PC-9 (cell line): ENCODE data around the gene SPACA5. TPM values are rescaled to one million over a fixed set of nuclear protein-coding genes. Genes with fewer than 3 reads are reported as not detected.
"Not testable (repeated sequence)": the region's sequence is repeated elsewhere in the genome, so short reads cannot be mapped to it uniquely, and the experiment has no call there.

Source experiments
- BruUV-seq: library from RNA; stranded (reverse); fragments of 400-500 nt; replicated peaks from 2 replicates; lab custom pipeline; 2021; lab: Mats Ljungman, UMichigan
- CTCF ChIA-PET: fragments of 300-600 bp; sonication (Branson Sonifier 250); formaldehyde crosslinking; loops from one replicate; lab custom pipeline; 2022; ENCODE audit warnings: antibody characterized with exemption; lab: Charles Lee
- POLR2A ChIA-PET: fragments of 300-600 bp; sonication (Branson Sonifier 250); formaldehyde crosslinking; loops from one replicate; lab custom pipeline; 2022; ENCODE audit warnings: antibody characterized with exemption; ENCODE audit not compliant: unreplicated experiment; lab: Charles Lee
- DNase-seq, 2 experiments: peaks; one replicate each; pipeline versions ENCODE4 v3.0.0 to v3.0.0-alpha.2; 2015 to 2022; ENCODE audit warnings: mixed read lengths in 1 of 2
- H2AFZ ChIP-seq: fragments of 200-600 bp; sonication (generic); 2 replicates; pipeline ENCODE4 v1.8.1; 2017; ENCODE audit warnings: antibody characterized with exemption
- H3F3A ChIP-seq: fragments of 200-600 bp; sonication (generic); 2 replicates; pipeline ENCODE4 v1.8.1; 2017; ENCODE audit warnings: antibody characterized with exemption, mild to moderate bottlenecking, low read depth; ENCODE audit not compliant: insufficient read depth
- H3K27ac ChIP-seq: fragments of 200-600 bp; sonication (generic); 2 replicates; pipeline ENCODE4 v1.6.1; 2016; ENCODE audit warnings: mixed run types
- H3K27me3 ChIP-seq: fragments of 200-600 bp; sonication (generic); 2 replicates; pipeline ENCODE4 v1.6.1; 2016; ENCODE audit warnings: low read depth, mixed run types; ENCODE audit not compliant: insufficient read depth
- H3K36me3 ChIP-seq: fragments of 200-600 bp; sonication (generic); 2 replicates; pipeline ENCODE4 v1.6.1; 2016; ENCODE audit warnings: low read depth, mixed run types
- H3K4me1 ChIP-seq: fragments of 200-600 bp; sonication (generic); replicated peaks from 2 replicates; pipeline ENCODE4 v1.6.1; 2016; ENCODE audit warnings: mixed run types; ENCODE audit not compliant: insufficient read depth
- H3K4me2 ChIP-seq: fragments of 200-600 bp; sonication (generic); 2 replicates; pipeline ENCODE4 v1.6.1; 2017; ENCODE audit warnings: mixed run types
- H3K4me3 ChIP-seq: fragments of 200-600 bp; sonication (generic); 2 replicates; pipeline ENCODE4 v1.6.1; 2016; ENCODE audit warnings: mixed run types
- H3K79me2 ChIP-seq: fragments of 200-600 bp; sonication (generic); 2 replicates; pipeline ENCODE4 v1.6.1; 2017; ENCODE audit warnings: low read depth, mixed run types
- H3K9me2 ChIP-seq: fragments of 200-600 bp; sonication (generic); 2 replicates; pipeline ENCODE4 v1.8.1; 2017; ENCODE audit warnings: mild to moderate bottlenecking; ENCODE audit not compliant: insufficient read depth
- H3K9me3 ChIP-seq: fragments of 200-600 bp; sonication (generic); 2 replicates; pipeline ENCODE4 v1.8.1; 2016; ENCODE audit warnings: low read depth; ENCODE audit not compliant: insufficient read depth
- H4K20me1 ChIP-seq: fragments of 200-600 bp; sonication (generic); 2 replicates; pipeline ENCODE4 v1.8.1; 2017; ENCODE audit not compliant: insufficient read depth
- CTCF ChIP-seq: fragments of 200-600 bp; sonication (generic); conservative IDR thresholded peaks from 2 replicates; pipeline ENCODE4 v1.6.1; 2017; ENCODE audit warnings: mixed run types, antibody characterized with exemption, mild to moderate bottlenecking, moderate library complexity
- EZH2 ChIP-seq: fragments of 200-600 bp; sonication (generic); IDR thresholded peaks from 2 replicates; pipeline ENCODE4 v1.8.0; 2017; ENCODE audit warnings: antibody characterized with exemption, low read depth
- intact Hi-C: fragments of 100-400 bp; cut with micrococcal nuclease; formaldehyde crosslinking; loops from one replicate; pipeline ENCODE4 v1.10.0; 2022; ENCODE audit not compliant: unreplicated experiment
- total RNA-seq: library from RNA; stranded (reverse); gene quantifications from 2 replicates; pipeline ENCODE4 v1.2.3, GENCODE V29; 2021

Gene SPACA5
- total RNA-seq, 1 experiment from 2014 or later: not detected

DNA sequence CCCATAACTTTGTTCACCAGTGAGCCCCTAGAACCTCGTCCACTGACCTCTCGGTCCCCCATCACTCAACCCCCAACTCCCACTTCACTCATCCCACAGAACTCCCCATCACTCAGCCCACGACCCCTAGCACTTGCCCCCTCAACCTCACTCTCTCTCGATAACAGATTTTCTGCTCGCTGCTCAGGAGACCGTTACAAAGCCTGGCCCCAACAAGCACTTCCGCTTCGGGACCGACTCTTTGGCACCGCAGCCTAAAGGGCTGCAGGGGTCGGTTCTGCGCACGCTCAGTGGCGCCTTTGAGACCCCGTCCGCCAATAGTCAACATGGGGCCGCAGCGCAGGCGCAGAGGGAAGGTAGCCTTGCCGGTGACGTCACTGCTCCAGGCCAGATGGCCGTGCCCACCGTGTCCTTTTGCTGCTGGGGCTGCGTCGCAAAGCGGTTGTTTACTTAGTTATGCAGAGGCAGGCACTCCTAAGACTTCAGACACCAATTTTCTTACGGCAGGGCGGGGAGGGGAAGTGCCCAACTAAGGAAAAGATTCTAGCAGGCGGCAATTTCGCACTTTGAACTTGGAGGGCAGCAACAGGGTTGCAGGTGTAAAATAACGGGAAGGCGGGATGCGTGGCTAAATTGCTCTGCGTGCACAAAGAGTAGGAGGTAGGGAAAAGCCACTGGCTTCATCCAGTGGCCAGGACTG is 2.9 kb upstream of the SPACA5 start, which contains the start of gene ZNF182:
Gene ZNF182 (minus strand): TSS at position 232 of the 700 bp plus-strand sequence. CDS start 1,380 bp downstream, outside the sequence.
- H3K4me3 ChIP-seq: peak within 1 kb of the TSS; percentile 58
- TF ChIP-seq EZH2 (no peak), CTCF (no peak)
- BruUV-seq: no TSS peak
- ChIA-PET POLR2A (no interaction called here), CTCF (no interaction called here)
- H3K27ac ChIP-seq: no peak within 1 kb of the TSS
- no peaks in the 10 kb centered on the region for H3K9me2 ChIP-seq
- intact Hi-C loops: no loop called here
- peak within 1 kb of the TSS; percentile 75 for H2AFZ ChIP-seq
- no peaks in the 10 kb centered on the region for H4K20me1 ChIP-seq
- H3K4me1 ChIP-seq: no peaks in the 10 kb centered on the region
- H3K36me3 ChIP-seq: no peaks in the 10 kb centered on the region
- peak; percentile 62 to 75 for DNase-seq
- H3K4me2 ChIP-seq: peak within 1 kb of the TSS; percentile 55
- H3K27me3 ChIP-seq: no peaks in the 10 kb centered on the region
- no peaks in the 10 kb centered on the region for H3K79me2 ChIP-seq
- H3F3A ChIP-seq: no peaks in the 10 kb centered on the region
- no peaks in the 10 kb centered on the region for H3K9me3 ChIP-seq

- intact Hi-C loops, H3K27ac ChIP-seq, H3F3A ChIP-seq, H3K9me3 ChIP-seq, H3K4me2 ChIP-seq, BruUV-seq, H3K4me1 ChIP-seq, H2AFZ ChIP-seq, H3K9me2 ChIP-seq, H3K4me3 ChIP-seq, CTCF ChIA-PET, DNase-seq, H3K36me3 ChIP-seq, H3K27me3 ChIP-seq, H3K79me2 ChIP-seq, POLR2A ChIA-PET, H4K20me1 ChIP-seq: not testable (repeated sequence)
These were observed 2.7 kb downstream of the SPACA5 start for GRCh38 chrX:48009445-48009960.

DNA sequence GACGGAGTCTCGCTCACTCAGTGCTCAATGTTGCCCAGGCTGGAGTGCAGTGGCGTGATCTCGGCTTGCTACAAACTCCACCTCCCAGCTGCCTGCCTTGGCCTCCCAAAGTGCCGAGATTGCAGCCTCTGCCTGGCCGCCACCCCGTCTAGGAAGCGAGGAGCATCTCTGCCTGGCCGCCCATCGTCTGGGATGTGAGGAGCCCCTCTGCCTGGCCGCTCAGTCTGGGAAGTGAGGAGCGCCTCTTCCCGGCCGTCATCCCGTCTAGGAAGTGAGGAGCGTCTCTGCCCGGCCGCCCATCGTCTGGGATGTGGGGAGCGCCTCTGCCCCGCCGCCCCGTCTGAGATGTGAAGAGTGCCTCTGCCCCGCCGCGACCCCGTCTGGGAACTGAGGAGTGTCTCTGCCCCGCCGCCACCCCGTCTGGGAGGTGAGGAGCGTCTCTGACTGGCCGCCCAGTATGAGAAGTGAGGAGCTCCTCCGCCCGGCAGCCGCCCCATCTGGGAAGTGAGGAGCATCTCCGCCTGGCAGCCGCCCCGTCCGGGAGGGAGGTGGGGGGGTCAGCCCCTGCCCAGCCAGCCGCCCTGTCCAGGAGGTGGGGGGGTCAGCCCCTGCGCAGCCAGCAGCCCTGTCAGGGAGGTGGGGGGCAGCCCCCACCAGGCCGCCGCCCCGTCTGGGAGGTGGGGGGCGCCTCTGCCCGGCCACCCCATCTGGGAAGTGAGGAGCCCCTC is 10.0 kb downstream of the SPACA5 start:
- BruUV-seq, H2AFZ ChIP-seq, H3K79me2 ChIP-seq, H3K9me2 ChIP-seq, H3K4me3 ChIP-seq, H3K4me2 ChIP-seq, CTCF ChIA-PET, H3K4me1 ChIP-seq, intact Hi-C loops, H3K9me3 ChIP-seq, H4K20me1 ChIP-seq, H3K27me3 ChIP-seq, H3K27ac ChIP-seq, POLR2A ChIA-PET, DNase-seq, H3K36me3 ChIP-seq, H3F3A ChIP-seq: not testable (repeated sequence)

DNA sequence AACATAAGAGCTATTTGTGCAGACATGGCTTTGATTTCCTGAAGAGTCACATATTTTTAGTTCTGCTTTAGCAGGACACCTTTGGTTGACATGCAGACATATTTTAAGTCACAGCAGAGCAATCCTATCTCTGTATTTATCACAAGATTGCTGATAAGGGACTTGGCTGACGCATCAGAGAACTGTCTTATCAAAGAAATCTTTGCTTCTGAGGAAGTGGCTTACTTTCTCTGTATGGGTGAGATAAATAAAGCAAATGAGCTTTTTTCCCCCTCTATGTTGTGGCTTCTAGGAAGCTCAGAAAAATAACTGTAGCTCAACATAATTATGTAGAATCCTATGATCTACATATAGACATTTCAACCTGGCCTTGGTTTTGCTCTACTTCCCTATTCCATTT is 13.1 kb downstream of the SPACA5 start:
- CTCF ChIA-PET, H3F3A ChIP-seq, H3K4me1 ChIP-seq, H3K9me2 ChIP-seq, H3K27ac ChIP-seq, POLR2A ChIA-PET, H3K4me2 ChIP-seq, DNase-seq, BruUV-seq, H2AFZ ChIP-seq, H3K36me3 ChIP-seq, H4K20me1 ChIP-seq, H3K27me3 ChIP-seq, H3K9me3 ChIP-seq, H3K4me3 ChIP-seq, H3K79me2 ChIP-seq: not testable (repeated sequence)
- intact Hi-C loops: loop anchor here (5.0 to 10.0 kb wide), 2 partner anchors 183 to 355 kb away; partner anchors contain the start of gene ZNF81

DNA sequence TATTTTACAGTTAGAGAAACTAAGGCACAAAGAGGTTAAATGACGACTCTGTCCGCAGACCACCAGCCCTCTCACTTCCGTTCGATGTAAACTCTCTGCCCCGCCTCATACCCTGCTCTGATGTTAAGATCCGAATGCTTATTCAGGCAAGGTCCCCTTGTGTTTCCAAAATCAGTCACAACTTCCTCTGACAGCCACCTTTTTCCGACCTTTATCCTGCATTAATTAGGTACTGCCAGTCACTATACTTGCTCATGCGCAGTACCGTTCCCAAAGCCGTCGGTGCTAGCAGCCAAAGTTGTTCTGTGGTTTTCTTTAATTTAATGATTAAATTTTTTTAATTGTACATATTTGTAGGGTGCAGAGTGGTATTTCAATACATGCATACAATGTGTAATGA is 13.7 kb downstream of the SPACA5 start:
- H3K4me2 ChIP-seq: peak overlapping the region; percentile 55; the same call in 1 of the 2 replicates
- H2AFZ ChIP-seq, H3K79me2 ChIP-seq, POLR2A ChIA-PET, H3F3A ChIP-seq, CTCF ChIA-PET, H3K9me2 ChIP-seq, H3K4me3 ChIP-seq, H3K36me3 ChIP-seq, H3K9me3 ChIP-seq, H3K27ac ChIP-seq, BruUV-seq, H3K4me1 ChIP-seq, H4K20me1 ChIP-seq, DNase-seq, H3K27me3 ChIP-seq: not testable (repeated sequence)
- intact Hi-C loops: loop anchor here (5.0 to 10.0 kb wide), 2 partner anchors 183 to 356 kb away; partner anchors contain the start of gene ZNF81
